Lower lobe of right lung (tissue), 2 donors: ENCODE results near the gene DNAI4. TPM values are rescaled to one million over a fixed set of nuclear protein-coding genes. Genes with fewer than 3 reads are reported as not detected.

Experiments used
- ATAC-seq, 2 donors: fragments of 200-7000 bp; cut with Tn5 transposase; one replicate each; pipeline ENCODE4 v1.9.1; 2020 to 2022; ENCODE audit warnings: mild to moderate bottlenecking in 2 of 2, moderate library complexity in 2 of 2
- DNase-seq: peaks from one replicate; pipeline ENCODE4 v3.0.0-alpha.2; 2020
- H3K27ac ChIP-seq: fragments of 200-600 bp; one replicate; pipeline ENCODE4 v1.8.0; 2022
- H3K27me3 ChIP-seq: fragments of 200-600 bp; one replicate; pipeline ENCODE4 v1.8.0; 2022; ENCODE audit warnings: low read depth
- H3K36me3 ChIP-seq: fragments of 200-600 bp; one replicate; pipeline ENCODE4 v1.8.0; 2022; ENCODE audit warnings: mild to moderate bottlenecking
- H3K4me1 ChIP-seq: fragments of 200-600 bp; one replicate; pipeline ENCODE4 v1.8.0; 2022
- H3K4me3 ChIP-seq: fragments of 200-600 bp; one replicate; pipeline ENCODE4 v1.8.0; 2022; ENCODE audit warnings: mild to moderate bottlenecking
- H3K9me3 ChIP-seq: fragments of 200-600 bp; one replicate; pipeline ENCODE4 v1.8.0; 2022
- CTCF ChIP-seq: fragments of 200-600 bp; IDR thresholded peaks from one replicate; pipeline ENCODE4 v1.8.0; 2022; ENCODE audit warnings: antibody characterized with exemption, mild to moderate bottlenecking
- intact Hi-C: fragments of 100-400 bp; cut with DNase I; formaldehyde crosslinking; loops from one replicate; pipeline ENCODE4 v1.11.0; 2022
- total RNA-seq: library from RNA; stranded (reverse); fragmentation: NEBNext Ultra II Directional; extraction: Animal tissue kit (Norgen Biotek cat#: 25700); gene quantifications from one replicate; pipeline ENCODE4 v1.2.1, GENCODE V29; 2021
- donor health status: DM: no; HTN: yes; CAD: no; lungs with severe emphysema.

The DNAI4 gene
- total RNA-seq, 1 donor from 2014 or later, result 19.9 TPM

GRCh38 chr1:66764994-66765578, 159.6 kb downstream of the DNAI4 start:
- H3K4me1 ChIP-seq, result no peaks in the 10 kb centered on the region
- intact Hi-C loops, result no loop called here
- no peaks in the 10 kb centered on the region for H3K36me3 ChIP-seq
- no peaks in the 10 kb centered on the region for H3K27me3 ChIP-seq
- no peaks in the 10 kb centered on the region for H3K9me3 ChIP-seq
- no peak overlapping the region for H3K4me3 ChIP-seq
- DNase-seq, result no peak
- H3K27ac ChIP-seq, result no peak overlapping the region
- ATAC-seq, result peak in 1 of 2 donors; percentile 69
- TF ChIP-seq CTCF, result peak; percentile 66

Other genes starting within 250 kb of the DNAI4 start
- 5.9 TPM for gene DYNLT5, start 172.4 kb downstream of the DNAI4 start, total RNA-seq
- gene INSL5, start 123.6 kb downstream of the DNAI4 start, total RNA-seq, result not detected
- gene MIER1, start 134 bp upstream of the DNAI4 start, total RNA-seq, result 44.0 TPM
- 5.6 TPM for gene SLC35D1, start 129.3 kb upstream of the DNAI4 start, total RNA-seq
- 2.2 TPM for gene C1orf141, start 210.1 kb upstream of the DNAI4 start, total RNA-seq
- gene IL23R, start 241.6 kb upstream of the DNAI4 start, total RNA-seq, result 0.18 TPM